ENCODE measurements around the gene PLS1.
"Not testable (repeated sequence)": the region's sequence is repeated elsewhere in the genome, so short reads cannot be mapped to it uniquely, and the experiment has no call there.

Gene PLS1

DNA sequence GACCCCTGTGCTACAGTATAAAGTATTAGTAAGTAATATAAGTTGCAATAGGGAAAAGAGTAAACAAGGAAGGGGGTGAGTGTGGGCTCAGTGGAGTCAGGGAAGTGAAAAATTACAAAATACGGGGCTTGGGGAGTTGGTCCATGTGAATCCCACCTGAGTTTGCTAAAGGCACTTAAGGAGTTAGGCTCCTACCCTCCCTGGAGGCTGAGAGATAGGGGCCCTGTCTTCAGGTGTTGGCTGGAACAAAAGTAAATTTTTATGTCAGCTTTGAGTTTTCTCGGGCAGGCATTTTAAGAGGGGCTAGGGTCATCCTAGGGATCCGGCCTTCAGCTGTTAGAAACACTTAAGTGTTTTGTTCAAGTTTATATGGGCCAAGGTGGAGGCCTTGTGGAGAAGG is 135.9 kb downstream of the PLS1 start:
- no peak overlapping the region for H3K27ac Mint-ChIP-seq
- H3K36me3 Mint-ChIP-seq: no peaks in the 10 kb centered on the region
- no peaks in the 10 kb centered on the region for H3K9me3 Mint-ChIP-seq
- H3K4me3 Mint-ChIP-seq: no peak overlapping the region
- no peaks in the 10 kb centered on the region for H3K27me3 Mint-ChIP-seq
- no peaks in the 10 kb centered on the region for H3K4me1 Mint-ChIP-seq

DNA sequence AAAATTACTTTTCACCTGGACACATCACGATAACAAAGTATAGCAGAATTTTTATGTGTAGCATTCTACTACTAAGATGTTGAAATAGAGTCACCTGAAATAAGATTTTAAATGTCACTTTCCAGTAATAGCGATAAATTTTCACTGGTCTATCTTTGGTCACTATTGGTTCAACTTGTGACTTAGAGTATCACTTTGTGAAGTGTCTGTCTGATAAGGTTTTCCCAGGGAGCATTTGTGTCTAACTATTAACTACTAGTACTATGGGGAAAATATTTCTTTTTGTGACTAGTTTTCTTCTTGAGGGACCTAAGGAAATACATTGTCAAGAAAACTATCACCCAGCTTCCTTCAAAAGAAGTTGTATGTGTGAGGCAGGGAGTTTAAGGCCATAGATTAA is 138.6 kb downstream of the PLS1 start:
- Mint-ChIP-seq H3K4me1 (no peaks in the 10 kb centered on the region), H3K36me3 (no peaks in the 10 kb centered on the region), H3K4me3 (no peak overlapping the region), H3K27ac (no peak overlapping the region), H3K9me3 (no peaks in the 10 kb centered on the region), H3K27me3 (no peaks in the 10 kb centered on the region)

DNA sequence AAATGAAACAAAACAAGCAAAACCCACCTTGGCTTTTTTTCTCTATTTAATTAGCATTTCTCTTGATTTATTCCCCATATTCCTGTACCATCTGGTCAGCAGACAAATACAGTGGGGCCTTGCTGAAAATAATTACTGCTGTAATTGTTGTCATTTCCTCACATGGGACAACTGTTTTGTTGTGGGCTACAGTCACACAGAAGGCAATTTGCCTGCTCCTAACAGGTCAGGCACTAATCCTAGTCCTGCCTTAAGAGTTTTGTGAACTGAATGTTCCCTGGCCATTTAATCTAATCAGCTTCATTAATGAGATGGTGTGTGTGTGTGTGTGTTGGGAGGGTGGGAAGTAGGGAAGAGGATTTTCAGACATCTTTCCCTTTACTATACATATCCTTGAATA is 139.3 kb downstream of the PLS1 start:
- Mint-ChIP-seq H3K27ac (no peak overlapping the region), H3K4me3 (no peak overlapping the region), H3K4me1 (no peaks in the 10 kb centered on the region), H3K36me3 (no peaks in the 10 kb centered on the region), H3K27me3 (no peaks in the 10 kb centered on the region), H3K9me3 (no peaks in the 10 kb centered on the region)

DNA sequence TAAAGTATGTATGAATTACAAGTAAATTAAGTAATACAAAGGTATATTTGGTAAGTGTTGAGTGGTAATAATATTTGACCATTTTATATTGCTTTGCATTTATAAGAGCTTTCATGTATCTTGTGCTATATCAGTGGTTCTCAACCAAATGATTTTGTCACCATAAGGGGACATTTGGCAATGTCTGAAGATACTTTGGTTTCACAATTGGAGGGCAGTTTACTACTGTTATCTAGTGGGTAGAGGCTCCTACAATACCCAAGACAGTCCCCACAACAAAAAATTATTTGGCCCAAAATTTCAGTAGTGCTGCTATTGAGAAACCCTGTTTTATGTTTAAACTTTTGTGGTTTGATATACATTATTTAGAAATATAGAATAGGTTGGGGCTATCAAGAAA is 142.2 kb downstream of the PLS1 start:
- no peak overlapping the region for H3K4me3 Mint-ChIP-seq
- H3K9me3 Mint-ChIP-seq: no peaks in the 10 kb centered on the region
- no peaks in the 10 kb centered on the region for H3K36me3 Mint-ChIP-seq
- H3K27me3 Mint-ChIP-seq: no peaks in the 10 kb centered on the region
- H3K4me1 Mint-ChIP-seq: no peaks in the 10 kb centered on the region
- H3K27ac Mint-ChIP-seq: no peak overlapping the region

- Mint-ChIP-seq H3K27me3 (no peaks in the 10 kb centered on the region), H3K4me3 (no peak overlapping the region), H3K27ac (no peak overlapping the region), H3K36me3 (peaks cover 10% of the 10 kb centered on the region), H3K4me1 (no peaks in the 10 kb centered on the region), H3K9me3 (no peaks in the 10 kb centered on the region)
Measured at GRCh38 chr3:142746646-142747045, 150.5 kb downstream of the PLS1 start.

DNA sequence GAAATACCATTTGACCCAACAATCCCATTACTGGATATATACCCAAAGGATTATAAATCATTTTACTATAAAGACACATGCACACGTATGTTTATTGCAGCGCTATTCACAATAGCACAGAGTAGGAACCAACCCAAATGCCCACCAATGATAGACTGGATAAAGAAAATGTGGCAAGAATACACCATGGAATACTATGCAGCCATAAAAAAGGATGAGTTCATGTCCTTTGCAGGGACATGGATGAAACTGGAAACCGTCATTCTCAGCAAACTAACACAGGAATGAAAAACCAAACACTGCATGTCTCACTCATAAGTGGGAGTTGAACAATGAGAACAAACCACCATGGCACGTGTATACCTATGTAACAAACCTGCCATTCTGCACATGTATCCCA is 154.3 kb downstream of the PLS1 start:
- not testable (repeated sequence) for H3K27ac Mint-ChIP-seq, H3K4me3 Mint-ChIP-seq, H3K4me1 Mint-ChIP-seq, H3K9me3 Mint-ChIP-seq, H3K27me3 Mint-ChIP-seq
- H3K36me3 Mint-ChIP-seq: peaks cover 15% of the 10 kb centered on the region

GRCh38 chr3:142752605-142753004 is 156.4 kb downstream of the PLS1 start:
- H3K36me3 Mint-ChIP-seq: peaks cover 15% of the 10 kb centered on the region
- H3K4me3 Mint-ChIP-seq, H3K27me3 Mint-ChIP-seq, H3K4me1 Mint-ChIP-seq, H3K27ac Mint-ChIP-seq, H3K9me3 Mint-ChIP-seq: not testable (repeated sequence)

- Mint-ChIP-seq H3K27ac (no peak overlapping the region), H3K9me3 (peaks cover 6% of the 10 kb centered on the region), H3K36me3 (peaks cover 12% of the 10 kb centered on the region), H3K4me3 (no peak overlapping the region), H3K4me1 (no peaks in the 10 kb centered on the region), H3K27me3 (no peaks in the 10 kb centered on the region)
Measured at GRCh38 chr3:142754494-142754893, 158.3 kb downstream of the PLS1 start.

All from activated naive CD4-positive, alpha-beta T cell treated with anti-CD3 and anti-CD28 coated beads, Interleukin-2, amount 50 U/mL, for 24 hours (primary cell).